Hematopoietic multipotent progenitor cell treated with erythropoietin and hydrocortisone succinate and interleukin-3 and kit ligand, for 17 days (in vitro differentiated cells): ENCODE results near the gene TNFRSF12A.
A peak's percentile ranks its signal among the peaks of the same experiment; 100 is the strongest.

Experiments used
- DNase-seq: peaks from one replicate; pipeline ENCODE4 v3.0.0-alpha.2; 2015; ENCODE audit warnings: low spot score

TNFRSF12A gene

GRCh38 chr16:2986623-2987188, 33.5 kb upstream of the TNFRSF12A start:
- no peak for DNase-seq

- no peak for DNase-seq
These were observed 32.9 kb upstream of the TNFRSF12A start for GRCh38 chr16:2987286-2987685.

GRCh38 chr16:2987833-2988232, 32.3 kb upstream of the TNFRSF12A start:
- DNase-seq, result no peak

GRCh38 chr16:2988590-2989099, 31.5 kb upstream of the TNFRSF12A start:
- no peak for DNase-seq

- DNase-seq, result no peak
These were observed 29.3 kb upstream of the TNFRSF12A start for GRCh38 chr16:2990891-2991290.

- no peak for DNase-seq
These were observed 28.5 kb upstream of the TNFRSF12A start for GRCh38 chr16:2991566-2992261.

- no peak for DNase-seq
These were observed 27.6 kb upstream of the TNFRSF12A start for GRCh38 chr16:2992383-2993081.

- DNase-seq, result no peak
These were observed 23.9 kb upstream of the TNFRSF12A start for GRCh38 chr16:2996298-2996697.

GRCh38 chr16:2999929-3000328, 20.2 kb upstream of the TNFRSF12A start:
- DNase-seq, result no peak

GRCh38 chr16:3000540-3000939, 19.6 kb upstream of the TNFRSF12A start:
- DNase-seq, result no peak

- DNase-seq, result no peak
These were observed 18.9 kb upstream of the TNFRSF12A start for GRCh38 chr16:3001316-3001715.

- DNase-seq, result peak; percentile 99
These were observed 16.4 kb upstream of the TNFRSF12A start for GRCh38 chr16:3003582-3004270.

GRCh38 chr16:3004319-3004718, 15.8 kb upstream of the TNFRSF12A start:
- no peak for DNase-seq

- DNase-seq, result peak; percentile 14
These were observed 15.3 kb upstream of the TNFRSF12A start for GRCh38 chr16:3004781-3005284.

GRCh38 chr16:3007059-3007956, 12.9 kb upstream of the TNFRSF12A start:
- no peak for DNase-seq

GRCh38 chr16:3007957-3008689, 12.0 kb upstream of the TNFRSF12A start:
- DNase-seq, result no peak

- no peak for DNase-seq
These were observed 11.5 kb upstream of the TNFRSF12A start for GRCh38 chr16:3008690-3009037.

- DNase-seq, result no peak
These were observed 10.4 kb upstream of the TNFRSF12A start for GRCh38 chr16:3009568-3010390.

- no peak for DNase-seq
These were observed 9.7 kb upstream of the TNFRSF12A start for GRCh38 chr16:3010510-3010909.

GRCh38 chr16:3012246-3012645, 7.9 kb upstream of the TNFRSF12A start:
- no peak for DNase-seq
